SU-DHL-6 (cell line): Measurements from ENCODE around the gene ANKRD55.

Experiments used
- CTCF ChIP-seq: fragments of 200-600 bp; sonication (generic); IDR thresholded peaks from one replicate; pipeline ENCODE4 v1.5.1; 2017; ENCODE audit warnings: antibody characterized with exemption, mild to moderate bottlenecking, low read length, moderate library complexity; ENCODE audit not compliant: insufficient read depth, poor library complexity, severe bottlenecking
- EZH2phosphoT487 ChIP-seq: fragments of 200-600 bp; sonication (generic), shearing (Covaris generic); conservative IDR thresholded peaks from 2 replicates; pipeline ENCODE4 v1.6.1; 2018; ENCODE audit warnings: mild to moderate bottlenecking, antibody characterized with exemption, low read length, moderate library complexity, mixed read lengths

- no peak for TF ChIP-seq CTCF
- TF ChIP-seq EZH2phosphoT487 = no peak
Measured at GRCh38 chr5:56202483-56202882, 30.6 kb downstream of the ANKRD55 start.
